Measurements from ENCODE around the gene SPP1. TPM values are rescaled to one million over a fixed set of nuclear protein-coding genes. Genes with fewer than 3 reads are reported as not detected.

The SPP1 gene
- polyA plus RNA-seq, 1 donor (not counting 4 experiments of a cell fraction or from before 2014, with no cell fraction given) = 0.84 TPM

DNA sequence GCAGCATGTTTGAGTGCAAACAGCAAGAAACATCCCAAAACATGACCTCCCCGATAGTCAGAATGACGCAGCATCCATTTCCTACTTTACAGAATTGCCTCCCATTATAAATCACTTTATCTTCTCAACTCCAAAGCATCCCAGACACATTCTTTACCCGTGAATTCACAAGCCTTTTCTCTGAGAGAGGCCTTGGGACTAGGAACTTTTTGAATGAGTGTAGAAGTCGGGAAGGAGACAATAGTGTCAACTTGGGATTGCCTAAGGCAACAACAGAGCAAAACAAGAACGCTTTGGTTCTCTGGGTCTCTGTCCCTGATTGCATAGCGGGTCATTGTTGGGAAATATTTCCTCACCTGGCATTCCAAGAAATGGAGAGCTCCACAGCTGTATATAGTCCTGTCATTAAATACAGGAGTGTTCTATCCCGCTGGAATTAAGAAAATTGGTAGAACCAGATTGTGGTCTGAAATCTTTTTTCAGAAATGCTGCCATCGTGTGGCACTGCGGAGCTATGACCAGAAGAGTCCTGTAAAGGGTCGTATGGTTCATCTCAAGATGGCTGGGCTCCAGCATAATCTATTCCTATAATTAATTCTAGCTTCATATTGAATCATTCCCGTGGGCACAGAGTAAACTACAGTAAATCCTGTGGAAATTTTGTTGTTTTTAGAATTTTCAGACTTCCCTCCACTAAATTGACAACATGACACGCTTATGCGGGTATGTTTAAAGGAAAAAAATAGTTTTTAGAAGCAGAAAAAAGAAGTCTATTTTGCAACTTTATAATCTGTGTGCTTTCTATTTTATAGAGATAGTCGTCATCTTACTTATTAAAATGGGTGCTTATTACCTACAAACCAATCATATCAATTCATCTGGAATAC, 2.0 kb upstream of the SPP1 start:
- Histone ChIP-seq H2AFZ (ENCODE audit: control insufficient read depth, low read length) (peak overlapping the region; percentile 78), H3K4me2 (ENCODE audit: control insufficient read depth, extremely low read depth, insufficient read depth, low read depth, low read length) (peak overlapping the region; percentile 82), H3K4me1 (ENCODE audit: control insufficient read depth, extremely low read depth, insufficient read depth, low read length) (peaks cover 18% of the 10 kb centered on the region), H3K27me3 (ENCODE audit: control insufficient read depth, extremely low read depth, insufficient read depth, low read length) (no peaks in the 10 kb centered on the region), H3K4me3 (ENCODE audit: control insufficient read depth in 2 of 3, extremely low read depth in 1 of 3, insufficient read depth in 2 of 3, low read depth in 1 of 3, low read length in 3 of 3) (peak overlapping the region in 2 of 3 experiments; percentile 21 to 64), H3K36me3 (ENCODE audit: control insufficient read depth in 2 of 2, extremely low read depth in 1 of 2, insufficient read depth in 2 of 2, low read length in 2 of 2) (no peaks in the 10 kb centered on the region), H3K9me3 (ENCODE audit: control insufficient read depth, low read depth, low read length) (no peaks in the 10 kb centered on the region), H4K20me1 (ENCODE audit: control insufficient read depth, extremely low read depth, insufficient read depth, low read length) (no peaks in the 10 kb centered on the region), H3K27ac (ENCODE audit: control insufficient read depth, insufficient read depth, low read length) (peak overlapping the region; percentile 64), H3K9ac (ENCODE audit: control insufficient read depth, extremely low read depth, insufficient read depth, low read length) (peak overlapping the region; percentile 22), H3K9me1 (ENCODE audit: control insufficient read depth, extremely low read depth, insufficient read depth, low read length) (no peaks in the 10 kb centered on the region), H3K79me2 (ENCODE audit: control insufficient read depth, insufficient read depth, low read length) (no peaks in the 10 kb centered on the region)
- dilution Hi-C loops (cut with MboI; ENCODE audit: extremely low pct_ligation_motif_present, low sequenced_read_pairs) = loop anchor here (25.0 kb wide), 1 partner anchor 111 kb away; no protein-coding TSS in a partner anchor
- TF ChIP-seq, protein P1, sequence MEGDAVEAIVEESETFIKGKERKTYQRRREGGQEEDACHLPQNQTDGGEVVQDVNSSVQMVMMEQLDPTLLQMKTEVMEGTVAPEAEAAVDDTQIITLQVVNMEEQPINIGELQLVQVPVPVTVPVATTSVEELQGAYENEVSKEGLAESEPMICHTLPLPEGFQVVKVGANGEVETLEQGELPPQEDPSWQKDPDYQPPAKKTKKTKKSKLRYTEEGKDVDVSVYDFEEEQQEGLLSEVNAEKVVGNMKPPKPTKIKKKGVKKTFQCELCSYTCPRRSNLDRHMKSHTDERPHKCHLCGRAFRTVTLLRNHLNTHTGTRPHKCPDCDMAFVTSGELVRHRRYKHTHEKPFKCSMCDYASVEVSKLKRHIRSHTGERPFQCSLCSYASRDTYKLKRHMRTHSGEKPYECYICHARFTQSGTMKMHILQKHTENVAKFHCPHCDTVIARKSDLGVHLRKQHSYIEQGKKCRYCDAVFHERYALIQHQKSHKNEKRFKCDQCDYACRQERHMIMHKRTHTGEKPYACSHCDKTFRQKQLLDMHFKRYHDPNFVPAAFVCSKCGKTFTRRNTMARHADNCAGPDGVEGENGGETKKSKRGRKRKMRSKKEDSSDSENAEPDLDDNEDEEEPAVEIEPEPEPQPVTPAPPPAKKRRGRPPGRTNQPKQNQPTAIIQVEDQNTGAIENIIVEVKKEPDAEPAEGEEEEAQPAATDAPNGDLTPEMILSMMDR (optimal IDR thresholded peaks at IDR 0.05 in 1 of 3, IDR thresholded peaks at IDR 0.05 in 1 of 3, conservative IDR thresholded peaks at IDR 0.05 in 1 of 3; ENCODE audit: extremely low read depth in 1 of 3, insufficient read depth in 2 of 3, low read length in 3 of 3) = peak; percentile 64 to 77 (median 69)
- TF ChIP-seq EZH2 (IDR thresholded peaks at IDR 0.05; ENCODE audit: low read length) = no peak
- peak; percentile 40 for DNase-seq (ENCODE audit: low read depth, low spot score)
- FAIRE-seq = peak; percentile 91

DNA sequence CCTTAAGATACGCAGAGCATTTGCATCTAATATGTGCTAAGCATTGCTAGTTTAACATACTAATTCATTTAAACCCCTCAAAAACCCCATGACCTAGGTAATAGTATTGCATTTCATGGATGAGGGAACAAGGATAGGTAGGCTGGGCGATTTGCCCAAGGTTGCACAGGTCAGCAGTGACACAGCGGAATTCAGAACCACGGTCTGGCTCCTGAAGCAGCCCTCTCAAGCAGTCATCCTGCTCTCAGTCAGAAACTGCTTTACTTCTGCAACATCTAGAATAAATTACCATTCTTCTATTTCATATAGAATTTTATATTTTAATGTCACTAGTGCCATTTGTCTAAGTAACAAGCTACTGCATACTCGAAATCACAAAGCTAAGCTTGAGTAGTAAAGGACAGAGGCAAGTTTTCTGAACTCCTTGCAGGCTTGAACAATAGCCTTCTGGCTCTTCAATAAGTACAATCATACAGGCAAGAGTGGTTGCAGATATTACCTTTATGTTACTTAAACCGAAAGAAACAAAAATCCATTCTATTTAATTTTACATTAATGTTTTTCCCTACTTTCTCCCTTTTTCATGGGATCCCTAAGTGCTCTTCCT, 555 bp upstream of the SPP1 start:
- H3K4me2 ChIP-seq (ENCODE audit: control insufficient read depth, extremely low read depth, insufficient read depth, low read depth, low read length) = no peak overlapping the region
- no peak overlapping the region for H3K9ac ChIP-seq (ENCODE audit: control insufficient read depth, extremely low read depth, insufficient read depth, low read length)
- TF ChIP-seq EZH2 (IDR thresholded peaks at IDR 0.05; ENCODE audit: low read length) = no peak
- TF ChIP-seq, protein P1 (optimal IDR thresholded peaks at IDR 0.05 in 1 of 3, IDR thresholded peaks at IDR 0.05 in 1 of 3, conservative IDR thresholded peaks at IDR 0.05 in 1 of 3; ENCODE audit: extremely low read depth in 1 of 3, insufficient read depth in 2 of 3, low read length in 3 of 3) = no peak

More for the DNA sequence above, 555 bp upstream of the SPP1 start:
- H3K9me1 ChIP-seq (ENCODE audit: control insufficient read depth, extremely low read depth, insufficient read depth, low read length) = no peaks in the 10 kb centered on the region
- no peaks in the 10 kb centered on the region for H3K36me3 ChIP-seq (ENCODE audit: control insufficient read depth in 2 of 2, extremely low read depth in 1 of 2, insufficient read depth in 2 of 2, low read length in 2 of 2)
- no peaks in the 10 kb centered on the region for H4K20me1 ChIP-seq (ENCODE audit: control insufficient read depth, extremely low read depth, insufficient read depth, low read length)
- no peaks in the 10 kb centered on the region for H3K27me3 ChIP-seq (ENCODE audit: control insufficient read depth, extremely low read depth, insufficient read depth, low read length)
- H2AFZ ChIP-seq (ENCODE audit: control insufficient read depth, low read length) = no peak overlapping the region
- no peaks in the 10 kb centered on the region for H3K9me3 ChIP-seq (ENCODE audit: control insufficient read depth, low read depth, low read length)
- FAIRE-seq = no peak
- no peak overlapping the region for H3K27ac ChIP-seq (ENCODE audit: control insufficient read depth, insufficient read depth, low read length)
- dilution Hi-C loops (cut with MboI; ENCODE audit: extremely low pct_ligation_motif_present, low sequenced_read_pairs) = loop anchor here (25.0 kb wide), 1 partner anchor 113 kb away; no protein-coding TSS in a partner anchor
- H3K4me1 ChIP-seq (ENCODE audit: control insufficient read depth, extremely low read depth, insufficient read depth, low read length) = peaks cover 18% of the 10 kb centered on the region
- H3K4me3 ChIP-seq (ENCODE audit: control insufficient read depth in 2 of 3, extremely low read depth in 1 of 3, insufficient read depth in 2 of 3, low read depth in 1 of 3, low read length in 3 of 3) = no peak overlapping the region
- no peaks in the 10 kb centered on the region for H3K79me2 ChIP-seq (ENCODE audit: control insufficient read depth, insufficient read depth, low read length)
- no peak for DNase-seq (ENCODE audit: low read depth, low spot score)
